NCI-H2171 (cell line): ENCODE results near the gene OR11L1.

ENCODE experiments used
- DNase-seq: peaks from one replicate; lab custom pipeline; 2025; lab: John Stamatoyannopoulos, UW

Gene OR11L1

GRCh38 chr1:247812637-247813036 lies 29.1 kb downstream of the OR11L1 start:
- DNase-seq, result no peak

GRCh38 chr1:247797518-247797917 lies 44.2 kb downstream of the OR11L1 start:
- DNase-seq, result no peak
